Heart right ventricle (tissue), 16 donors: ENCODE data around the gene TATDN2. TPM values are rescaled to one million over a fixed set of nuclear protein-coding genes. Genes with fewer than 3 reads are reported as not detected.

Experiments
- ATAC-seq, 8 donors: fragments of 200-7000 bp; cut with Tn5 transposase; one replicate each; pipeline ENCODE4 v1.9.1; 2020; ENCODE audit warnings: mild to moderate bottlenecking in 8 of 8, moderate library complexity in 8 of 8, moderate number of reproducible peaks in 1 of 8
- DNase-seq, 2 donors: peaks; one replicate each; pipeline ENCODE4 v3.0.0-alpha.2; 2020
- H3K27ac ChIP-seq, 10 donors: fragments of 200-600 bp; sonication (generic) in 2 of 10; one replicate each; pipeline versions ENCODE4 v1.5.0 to v1.8.0; 2020 to 2022; ENCODE audit warnings: mild to moderate bottlenecking in 3 of 10
- H3K27me3 ChIP-seq, 7 donors: fragments of 200-600 bp; one replicate each; pipeline ENCODE4 v1.8.0; 2021 to 2022; ENCODE audit warnings: mild to moderate bottlenecking in 2 of 7
- H3K36me3 ChIP-seq, 9 donors: fragments of 200-600 bp; sonication (generic) in 1 of 9; one replicate each; pipeline versions ENCODE4 v1.5.0 to v1.8.0; 2020 to 2022; ENCODE audit warnings: mild to moderate bottlenecking in 2 of 9
- H3K4me1 ChIP-seq, 9 donors: fragments of 200-600 bp; sonication (generic) in 1 of 9; one replicate each; pipeline versions ENCODE4 v1.5.0 to v1.8.0; 2020 to 2022; ENCODE audit warnings: mild to moderate bottlenecking in 4 of 9
- H3K4me3 ChIP-seq, 10 donors: fragments of 200-600 bp; sonication (generic) in 2 of 10; one replicate each; pipeline versions ENCODE4 v1.5.0 to v1.8.0; 2020 to 2022; ENCODE audit warnings: mild to moderate bottlenecking in 7 of 10, moderate library complexity in 2 of 10
- H3K9me3 ChIP-seq, 11 donors: fragments of 200-600 bp in 10 of 11; sonication (generic) in 2 of 11; one replicate each; pipeline versions ENCODE4 v1.5.0 to v1.8.0; 2013 to 2022; ENCODE audit warnings: mild to moderate bottlenecking in 2 of 11, control low read depth in 1 of 11, moderate library complexity in 1 of 11
- WGBS, 2 donors: extraction: QIAGEN DNeasy Blood & Tissue Kit; methylation state at CpG; one replicate each; pipeline ENCODE4 v1.1.7; 2013; ENCODE audit warnings: inconsistent platforms in 1 of 2; 5-methylcytosine and 5-hydroxymethylcytosine counted together
- intact Hi-C, 10 donors: fragments of 100-400 bp; cut with DNase I; formaldehyde crosslinking; loops; one replicate each; pipeline versions ENCODE4 v1.11.1 to v1.14.2; 2022
- polyA plus RNA-seq, 2 donors: library from polyadenylated mRNA; stranded (reverse); fragments of 200-250 nt; gene quantifications; one replicate each; pipeline ENCODE4 v1.2.3, GENCODE V29; 2013
- total RNA-seq, 10 donors: library from RNA; stranded (reverse); fragmentation: NEBNext Ultra II Directional in 3 of 10; extraction: Animal tissue kit (Norgen Biotek cat#: 25700) in 3 of 10; gene quantifications; one replicate each; pipeline versions ENCODE4 v1.2.1 to v1.2.4, GENCODE V29; 2021 to 2023
- TF ChIP-seq, protein P1 (sequence below), 9 donors: fragments of 200-600 bp; sonication (generic) in 2 of 9; IDR thresholded peaks; one replicate each; pipeline versions ENCODE4 v1.5.0 to v1.8.0; 2021 to 2022; ENCODE audit warnings: antibody characterized with exemption in 9 of 9, mild to moderate bottlenecking in 5 of 9, moderate library complexity in 1 of 9
- donor health status: Arrhythmogenic right ventricular cardiomyopathy.
- donor health status: ischemic (EF 13 %, LVEDD 7.1; RV severe dilation, severe dysfunction).
- donor health status: healthy with polysubstance abuse.
- donor health status: DM: no; HTN: yes; CAD: no.
- donor health status: DM: no; HTN: no; CAD: no.
- donor health status: ischemic (EF 25% LVEDD 6.9; RV normal size, moderate dysfunction).
- donor health status: ischemic (EF 25% LVEDD 5.7; RV mildly dilated, moderate dysfunction).
- donor health status: healthy.
- donor health status: DM: yes; HTN: yes; CAD: no.
- donor health status: Ischemic cardiomyopathy.
- donor health status: ischemic (EF 35%, LVEDD 5.7; RV mildly dilated, moderate dysfunction).
- donor health status: nonischemic (EF 11% LVEDD 7.7; RV severe dilation, severe dysfunction).
- donor health status: DM: yes; HTN: yes; CAD: no.
- donor health status: PGD.
- donor health status: ischemic (EF 29% LVEDD 5.4; RV normal size, mild dysfunction).
- donor health status: nonischemic (EF 23%, LVEDD 6.1; RV moderate dilation, normal function).

Gene TATDN2
- total and polyA plus RNA-seq, 12 donors = 9.6 to 19.6 (median 17.5) TPM

DNA sequence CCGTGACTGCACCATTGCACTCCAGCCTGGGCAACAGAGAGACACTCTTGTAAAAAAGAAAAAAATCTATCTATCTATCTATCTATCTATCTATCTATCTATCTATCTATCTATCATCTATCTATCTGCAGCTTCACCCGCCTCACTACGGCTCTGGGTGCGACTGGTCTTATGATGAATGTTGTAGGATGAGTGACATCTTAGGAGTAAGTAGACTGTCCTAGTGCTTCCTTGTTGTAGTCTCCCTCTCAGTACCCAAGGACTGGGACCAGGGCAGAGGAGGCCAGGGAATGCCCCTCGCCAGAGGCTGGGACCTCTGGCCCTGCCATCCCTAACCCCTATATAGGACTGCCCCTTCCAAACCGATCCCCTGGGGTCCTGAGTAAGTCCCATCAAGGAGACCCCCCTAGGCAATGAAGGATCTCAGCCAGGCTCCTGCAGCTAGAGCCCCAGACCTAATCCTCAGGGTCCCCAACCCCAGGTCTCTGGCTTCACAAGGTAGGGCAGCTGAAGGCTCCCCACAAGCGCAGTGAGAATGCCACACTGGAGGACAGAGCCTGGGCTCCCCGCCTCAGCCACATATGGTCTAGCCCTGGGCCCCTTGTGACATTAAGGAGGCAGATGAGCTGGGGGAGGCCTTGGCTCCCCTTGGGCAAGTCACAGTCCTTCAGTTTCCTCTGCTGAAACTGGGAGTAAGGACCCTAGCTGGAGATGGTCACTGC lies 73.5 kb downstream of the TATDN2 start:
- TF ChIP-seq, protein P1, sequence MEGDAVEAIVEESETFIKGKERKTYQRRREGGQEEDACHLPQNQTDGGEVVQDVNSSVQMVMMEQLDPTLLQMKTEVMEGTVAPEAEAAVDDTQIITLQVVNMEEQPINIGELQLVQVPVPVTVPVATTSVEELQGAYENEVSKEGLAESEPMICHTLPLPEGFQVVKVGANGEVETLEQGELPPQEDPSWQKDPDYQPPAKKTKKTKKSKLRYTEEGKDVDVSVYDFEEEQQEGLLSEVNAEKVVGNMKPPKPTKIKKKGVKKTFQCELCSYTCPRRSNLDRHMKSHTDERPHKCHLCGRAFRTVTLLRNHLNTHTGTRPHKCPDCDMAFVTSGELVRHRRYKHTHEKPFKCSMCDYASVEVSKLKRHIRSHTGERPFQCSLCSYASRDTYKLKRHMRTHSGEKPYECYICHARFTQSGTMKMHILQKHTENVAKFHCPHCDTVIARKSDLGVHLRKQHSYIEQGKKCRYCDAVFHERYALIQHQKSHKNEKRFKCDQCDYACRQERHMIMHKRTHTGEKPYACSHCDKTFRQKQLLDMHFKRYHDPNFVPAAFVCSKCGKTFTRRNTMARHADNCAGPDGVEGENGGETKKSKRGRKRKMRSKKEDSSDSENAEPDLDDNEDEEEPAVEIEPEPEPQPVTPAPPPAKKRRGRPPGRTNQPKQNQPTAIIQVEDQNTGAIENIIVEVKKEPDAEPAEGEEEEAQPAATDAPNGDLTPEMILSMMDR (IDR thresholded peaks at IDR 0.05) = no peak
- no peak for DNase-seq
- H3K4me1 ChIP-seq = peaks cover 0 to 27% (median 19%) of the 10 kb centered on the region in 9 donors
- H3K36me3 ChIP-seq = peaks cover 0 to 24% (median 0%) of the 10 kb centered on the region in 9 donors
- intact Hi-C loops = no loop called here
- peak overlapping the region in 6 of 10 donors; percentile 76 to 95 (median 85) for H3K27ac ChIP-seq
- H3K27me3 ChIP-seq = peaks cover 0 to 7% (median 0%) of the 10 kb centered on the region in 7 donors
- peak in 1 of 8 donors; percentile 2 for ATAC-seq
- peak overlapping the region in 8 of 10 donors; percentile 85 to 97 (median 94) for H3K4me3 ChIP-seq
- 93 to 95% methylated on average over 8 of the region's 8 CpGs for WGBS, 2 donors
- no peaks in the 10 kb centered on the region for H3K9me3 ChIP-seq

DNA sequence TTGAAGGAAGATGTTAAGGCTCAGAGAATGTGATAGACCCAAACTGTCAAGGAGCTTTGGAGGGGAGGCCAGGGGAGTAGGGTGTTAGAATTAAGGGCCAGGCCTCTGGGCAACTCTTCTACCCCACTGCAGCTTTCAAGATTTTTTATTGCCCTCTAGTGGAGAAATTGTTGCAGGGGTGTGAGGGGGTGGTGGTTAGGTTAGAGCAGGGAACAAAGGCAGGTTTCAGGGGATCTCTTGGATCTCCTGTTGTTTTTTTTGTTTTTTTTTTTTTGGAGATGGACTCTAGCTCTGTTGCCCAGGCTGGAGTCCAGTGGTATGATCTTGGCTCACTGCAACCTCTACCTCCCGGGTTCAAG lies 74.1 kb downstream of the TATDN2 start:
- intact Hi-C loops = no loop called here
- DNase-seq (no peak), ATAC-seq (no peak)
- peaks cover 0 to 12% (median 3%) of the 10 kb centered on the region in 7 donors for H3K27me3 ChIP-seq
- 86 to 93% methylated on average over 1 of the region's 1 CpG for WGBS, 2 donors
- H3K36me3 ChIP-seq = peaks cover 0 to 19% (median 0%) of the 10 kb centered on the region in 9 donors
- TF ChIP-seq, protein P1 (IDR thresholded peaks at IDR 0.05) = peak in 5 of 9 donors; percentile 8 to 42 (median 21)
- no peaks in the 10 kb centered on the region for H3K9me3 ChIP-seq
- no peak overlapping the region for H3K4me3 ChIP-seq
- H3K4me1 ChIP-seq = peaks cover 0 to 27% (median 19%) of the 10 kb centered on the region in 9 donors
- H3K27ac ChIP-seq = no peak overlapping the region

DNA sequence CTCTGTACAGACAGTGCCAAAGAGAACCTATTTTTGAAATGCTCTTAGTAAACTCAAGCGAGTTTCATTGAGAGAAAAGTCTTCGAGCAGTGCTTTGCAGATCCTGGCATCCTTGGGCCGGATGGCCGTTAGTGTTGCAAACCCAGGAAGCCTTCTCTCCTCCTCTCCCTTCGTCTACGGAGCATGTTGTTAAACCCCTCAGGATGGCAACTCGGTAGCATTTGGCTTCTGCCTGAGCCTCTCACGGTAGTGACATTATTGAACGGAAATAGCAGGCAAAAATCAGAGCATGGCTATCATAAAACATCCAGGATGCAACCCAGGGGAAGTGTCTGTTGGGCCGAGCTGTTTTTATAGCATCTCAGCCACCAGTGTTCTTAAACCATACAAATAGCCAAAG lies 79.3 kb downstream of the TATDN2 start:
- no peak overlapping the region for H3K27ac ChIP-seq
- H3K4me1 ChIP-seq = peaks cover 0 to 2% (median 0%) of the 10 kb centered on the region in 9 donors
- DNase-seq = no peak
- WGBS, 2 donors = 68 to 69% methylated on average over 10 of the region's 10 CpGs
- peaks cover 0 to 42% (median 37%) of the 10 kb centered on the region in 7 donors for H3K27me3 ChIP-seq
- TF ChIP-seq, protein P1 (IDR thresholded peaks at IDR 0.05) = no peak
- no peak for ATAC-seq
- intact Hi-C loops = no loop called here
- H3K9me3 ChIP-seq = no peaks in the 10 kb centered on the region
- H3K36me3 ChIP-seq = no peaks in the 10 kb centered on the region
- H3K4me3 ChIP-seq = no peak overlapping the region

DNA sequence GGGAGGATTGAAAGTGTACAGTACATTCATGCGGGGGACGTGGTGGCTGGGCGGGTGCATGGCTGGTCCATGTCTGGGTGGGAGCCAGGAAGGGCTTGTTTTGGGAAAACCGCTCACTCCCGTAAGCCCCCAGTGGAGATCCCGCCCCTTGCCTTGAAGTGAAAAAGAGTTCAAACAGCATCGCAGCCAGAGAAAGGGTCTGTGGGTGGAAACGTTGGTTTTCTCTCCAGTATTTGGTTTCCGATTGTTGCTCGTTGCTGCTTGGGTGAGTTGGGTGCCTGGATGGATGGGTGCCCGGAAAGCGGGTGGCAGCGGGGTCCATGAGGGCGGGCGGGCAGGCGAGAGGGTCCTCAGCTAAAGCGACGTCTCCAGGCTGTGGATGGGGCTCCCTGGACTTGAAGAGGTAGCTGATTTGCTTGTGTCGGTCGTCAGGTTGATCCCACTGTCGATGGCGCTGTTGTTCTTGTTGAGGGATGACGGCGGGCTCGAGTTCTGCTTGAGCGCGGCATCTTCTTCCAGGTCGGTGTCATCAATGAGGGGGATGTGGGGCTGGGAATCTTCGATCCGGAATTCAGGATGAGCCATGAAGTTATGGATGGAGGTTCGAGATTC lies 80.3 kb downstream of the TATDN2 start:
- DNase-seq = no peak
- ATAC-seq = no peak
- Histone ChIP-seq H3K36me3 (no peaks in the 10 kb centered on the region), H3K27me3 (peaks cover 0 to 42% (median 37%) of the 10 kb centered on the region in 7 donors), H3K9me3 (no peaks in the 10 kb centered on the region), H3K4me1 (peaks cover 0 to 2% (median 0%) of the 10 kb centered on the region in 9 donors), H3K4me3 (no peak overlapping the region), H3K27ac (no peak overlapping the region)
- intact Hi-C loops = no loop called here
- TF ChIP-seq, protein P1 (IDR thresholded peaks at IDR 0.05) = no peak
- WGBS, 2 donors = 45 to 47% methylated on average over 31 of the region's 31 CpGs
